Mesodermal cell (in vitro differentiated cells): ENCODE measurements around the gene RSF1.
A peak's percentile ranks its signal among the peaks of the same experiment; 100 is the strongest.
"Not testable (repeated sequence)": the region's sequence is repeated elsewhere in the genome, so short reads cannot be mapped to it uniquely, and the experiment has no call there.

Source experiments
- H3K27ac ChIP-seq: 2 replicates; pipeline ENCODE4 v1.7.0; 2013; ENCODE audit warnings: mild to moderate bottlenecking, low read depth, low read length, moderate library complexity; ENCODE audit not compliant: severe bottlenecking
- H3K36me3 ChIP-seq: 2 replicates; pipeline ENCODE4 v1.7.1; 2013; ENCODE audit warnings: mild to moderate bottlenecking, low read length, moderate library complexity; ENCODE audit not compliant: control insufficient read depth, insufficient read depth
- H3K4me1 ChIP-seq: one replicate; pipeline ENCODE4 v1.7.1; 2013; ENCODE audit warnings: mild to moderate bottlenecking, low read length; ENCODE audit not compliant: insufficient read depth, control insufficient read depth, poor library complexity, severe bottlenecking
- H3K4me3 ChIP-seq: 2 replicates; pipeline ENCODE4 v1.7.0; 2013; ENCODE audit warnings: low read length, control low read depth, mild to moderate bottlenecking; ENCODE audit not compliant: insufficient read depth, poor library complexity, severe bottlenecking; ENCODE audit errors: extremely low read depth
- H3K9me3 ChIP-seq: 2 replicates; pipeline ENCODE4 v1.7.1; 2013; ENCODE audit warnings: mild to moderate bottlenecking, low read length, moderate library complexity; ENCODE audit not compliant: control insufficient read depth
- WGBS, 2 experiments: methylation state at CpG; one replicate each; pipeline ENCODE4 v1.1.5; 2013; ENCODE audit warnings: missing lambda C conversion rate in 2 of 2; ENCODE audit not compliant: insufficient coverage in 2 of 2; 5-methylcytosine and 5-hydroxymethylcytosine counted together

Gene RSF1

GRCh38 chr11:77656362-77656761 is 164.2 kb downstream of the RSF1 start:
- H3K4me1 ChIP-seq, result no peaks in the 10 kb centered on the region
- no peak overlapping the region for H3K27ac ChIP-seq
- H3K9me3 ChIP-seq, result no peaks in the 10 kb centered on the region
- 87 to 92% methylated on average over 2 to 4 of the region's 7 CpGs for WGBS, 2 experiments
- no peak overlapping the region for H3K4me3 ChIP-seq
- H3K36me3 ChIP-seq, result no peaks in the 10 kb centered on the region

GRCh38 chr11:77654770-77655434 is 165.6 kb downstream of the RSF1 start:
- H3K4me1 ChIP-seq, result no peaks in the 10 kb centered on the region
- no peaks in the 10 kb centered on the region for H3K36me3 ChIP-seq
- no peak overlapping the region for H3K27ac ChIP-seq
- WGBS, 2 experiments, result 79 to 82% methylated on average over 3 of the region's 4 CpGs
- H3K9me3 ChIP-seq, result no peaks in the 10 kb centered on the region
- H3K4me3 ChIP-seq, result no peak overlapping the region

GRCh38 chr11:77650123-77650522 is 170.4 kb downstream of the RSF1 start:
- no peaks in the 10 kb centered on the region for H3K9me3 ChIP-seq
- H3K27ac ChIP-seq, result no peak overlapping the region
- 75 to 100% methylated on average over 1 of the region's 3 CpGs for WGBS, 2 experiments
- H3K4me3 ChIP-seq, result no peak overlapping the region
- no peaks in the 10 kb centered on the region for H3K4me1 ChIP-seq
- no peaks in the 10 kb centered on the region for H3K36me3 ChIP-seq

GRCh38 chr11:77647654-77648305 is 172.7 kb downstream of the RSF1 start:
- Histone ChIP-seq H3K4me1 (peaks cover 5% of the 10 kb centered on the region), H3K9me3 (no peaks in the 10 kb centered on the region), H3K36me3 (no peaks in the 10 kb centered on the region), H3K27ac (no peak overlapping the region), H3K4me3 (no peak overlapping the region)
- WGBS, 2 experiments, result 73 to 81% methylated on average over 2 of the region's 3 CpGs

- Histone ChIP-seq H3K27ac (no peak overlapping the region), H3K36me3 (no peaks in the 10 kb centered on the region), H3K4me1 (peaks cover 5% of the 10 kb centered on the region), H3K4me3 (no peak overlapping the region), H3K9me3 (no peaks in the 10 kb centered on the region)
- 89 to 100% methylated on average over 1 of the region's 1 CpG for WGBS, 2 experiments
These were observed 175.6 kb downstream of the RSF1 start for GRCh38 chr11:77644887-77645286.

GRCh38 chr11:77642228-77642627 is 178.3 kb downstream of the RSF1 start:
- H3K4me1 ChIP-seq, result peaks cover 9% of the 10 kb centered on the region
- 60 to 86% methylated on average over 1 to 2 of the region's 2 CpGs for WGBS, 2 experiments
- no peak overlapping the region for H3K27ac ChIP-seq
- no peaks in the 10 kb centered on the region for H3K9me3 ChIP-seq
- no peaks in the 10 kb centered on the region for H3K36me3 ChIP-seq
- no peak overlapping the region for H3K4me3 ChIP-seq

GRCh38 chr11:77637345-77638165 is 183.0 kb downstream of the RSF1 start, which contains the start of gene CLNS1A:
Gene CLNS1A (minus strand): TSS chr11:77637794. CDS start chr11:77637714, 80 bp downstream.
- Histone ChIP-seq H3K4me3 (peak within 1 kb of the TSS; percentile 93), H3K36me3 (peaks cover 16% of the 10 kb centered on the region), H3K9me3 (no peaks in the 10 kb centered on the region), H3K27ac (peak within 1 kb of the TSS; percentile 75), H3K4me1 (peaks cover 5% of the 10 kb centered on the region)
- 0% methylated on average over 26 to 31 of the region's 41 CpGs for WGBS, 2 experiments

- Histone ChIP-seq H3K4me3 (peak overlapping the region; percentile 93), H3K36me3 (peaks cover 23% of the 10 kb centered on the region), H3K27ac (peak overlapping the region; percentile 75), H3K9me3 (no peaks in the 10 kb centered on the region), H3K4me1 (peaks cover 5% of the 10 kb centered on the region)
- 0 to 12% methylated on average over 4 to 5 of the region's 14 CpGs for WGBS, 2 experiments
These were observed 183.7 kb downstream of the RSF1 start for GRCh38 chr11:77636731-77637344.

- not testable (repeated sequence) for H3K27ac ChIP-seq, H3K9me3 ChIP-seq, H3K4me1 ChIP-seq, H3K4me3 ChIP-seq
- peaks cover 36% of the 10 kb centered on the region for H3K36me3 ChIP-seq
- 90 to 99% methylated on average over 5 of the region's 5 CpGs for WGBS, 2 experiments
These were observed 186.6 kb downstream of the RSF1 start for GRCh38 chr11:77633926-77634325.

GRCh38 chr11:77630157-77630710 is 190.3 kb downstream of the RSF1 start:
- Histone ChIP-seq H3K4me1 (no peaks in the 10 kb centered on the region), H3K36me3 (peaks cover 41% of the 10 kb centered on the region), H3K9me3 (no peaks in the 10 kb centered on the region), H3K27ac (no peak overlapping the region), H3K4me3 (no peak overlapping the region)
- 100% methylated on average over 2 of the region's 4 CpGs; no CpG with 5 or more reads in 1 of the 2 experiments for WGBS, 2 experiments
